ENCODE results near the gene SLC7A9. TPM values are rescaled to one million over a fixed set of nuclear protein-coding genes. Genes with fewer than 3 reads are reported as not detected.

Gene SLC7A9
- total and polyA plus RNA-seq, 10 of the 15 experiments (the other 5 are each of a cell fraction or from before 2014, with no cell fraction given): 0.13 to 0.17 TPM; not detected in 8

GRCh38 chr19:32895384-32895783 is 25.8 kb upstream of the SLC7A9 start (continued):
- TF ChIP-seq BCL11A (IDR thresholded peaks at IDR 0.05; ENCODE audit: low read depth, low read length): peak; percentile 51; the same call in 1 of the 2 replicates
- TF ChIP-seq ZNF24 (IDR thresholded peaks at IDR 0.05): no peak
- 0 out of 2 replicates have a peak, but pooled peaks have one; percentile 15 for TF ChIP-seq GABPA (IDR thresholded peaks at IDR 0.05; ENCODE audit: low read depth)
- TF ChIP-seq PRDM15 (CRISPR knock-in tag; IDR thresholded peaks at IDR 0.05): no peak
- no peak for TF ChIP-seq ZBTB11 (CRISPR knock-in tag; IDR thresholded peaks at IDR 0.05)
- TF ChIP-seq SP1 (IDR thresholded peaks at IDR 0.05; ENCODE audit: low read depth, low read length): no peak
- peak; percentile 67 for TF ChIP-seq JUNB (IDR thresholded peaks at IDR 0.05)
- TF ChIP-seq SMARCA5 (IDR thresholded peaks at IDR 0.05): no peak
- no peak for TF ChIP-seq NR2C2 (IDR thresholded peaks at IDR 0.05; ENCODE audit: borderline replicate concordance, control insufficient read depth, insufficient read length, low read depth)
- TF ChIP-seq MLLT1 (IDR thresholded peaks at IDR 0.05): no peak
- TF ChIP-seq WRNIP1 (IDR thresholded peaks at IDR 0.05; ENCODE audit: borderline replicate concordance, low read depth, low read length): no peak
- peak; percentile 51; the same call in 1 of the 2 replicates for TF ChIP-seq MTA2 (IDR thresholded peaks at IDR 0.05; ENCODE audit: low read depth)
- no peak for TF ChIP-seq NFXL1 (IDR thresholded peaks at IDR 0.05; ENCODE audit: borderline replicate concordance)
- TF ChIP-seq EED (IDR thresholded peaks at IDR 0.05; ENCODE audit: low read depth): no peak
- no peak for TF ChIP-seq NR2C1 (IDR thresholded peaks at IDR 0.05)
- TF ChIP-seq USF1 (IDR thresholded peaks at IDR 0.05; ENCODE audit: borderline replicate concordance, extremely low read length, insufficient read depth, low read depth, low read length): no peak
- no peak for TF ChIP-seq HCFC1 (IDR thresholded peaks at IDR 0.05; ENCODE audit: low read length)
- no peak for TF ChIP-seq NFYA (IDR thresholded peaks at IDR 0.05; ENCODE audit: borderline replicate concordance, low read depth, low read length)
- TF ChIP-seq CREM (IDR thresholded peaks at IDR 0.05; ENCODE audit: low read depth): no peak
- TF ChIP-seq POLR2A (IDR thresholded peaks at IDR 0.05; ENCODE audit: low read depth, low read length): no peak
- no peak for TF ChIP-seq SRF (IDR thresholded peaks at IDR 0.05; ENCODE audit: low read depth in 2 of 2, low read length in 2 of 2)
- TF ChIP-seq SREBF1 (IDR thresholded peaks at IDR 0.05; ENCODE audit: low read length): no peak
- TF ChIP-seq KAT2A (conservative IDR thresholded peaks at IDR 0.05; ENCODE audit: control insufficient read depth, low read depth, low read length): no peak
- no peak for TF ChIP-seq ATF3 (IDR thresholded peaks at IDR 0.05; ENCODE audit: borderline replicate concordance, extremely low read depth, low read depth, low read length)
